Measurements from ENCODE around the gene RAB3C. TPM values are rescaled to one million over a fixed set of nuclear protein-coding genes. Genes with fewer than 3 reads are reported as not detected.

The RAB3C gene
- total RNA-seq, 1 experiment from 2014 or later, result not detected

DNA sequence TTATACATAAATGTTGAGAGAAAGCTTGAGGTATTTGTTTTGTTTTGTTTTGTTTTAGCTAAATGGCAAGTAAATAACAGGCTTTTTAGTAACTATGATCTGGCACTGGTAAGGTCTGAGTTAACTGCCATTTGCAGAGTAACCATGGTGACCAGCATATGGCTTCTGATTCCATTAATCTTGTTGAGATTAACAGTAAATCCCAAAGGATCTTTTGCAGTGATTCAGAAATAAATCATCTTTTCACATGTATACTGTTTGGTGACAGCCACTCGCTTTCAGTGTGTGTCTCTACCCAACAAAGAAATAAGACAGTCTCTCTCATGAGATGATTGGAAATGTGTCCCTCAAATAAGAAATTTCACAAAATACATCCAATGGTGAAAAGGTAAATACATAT, 235.6 kb downstream of the RAB3C start:
- POLR2A ChIA-PET, result no interaction called here
- TF ChIP-seq, protein P1, sequence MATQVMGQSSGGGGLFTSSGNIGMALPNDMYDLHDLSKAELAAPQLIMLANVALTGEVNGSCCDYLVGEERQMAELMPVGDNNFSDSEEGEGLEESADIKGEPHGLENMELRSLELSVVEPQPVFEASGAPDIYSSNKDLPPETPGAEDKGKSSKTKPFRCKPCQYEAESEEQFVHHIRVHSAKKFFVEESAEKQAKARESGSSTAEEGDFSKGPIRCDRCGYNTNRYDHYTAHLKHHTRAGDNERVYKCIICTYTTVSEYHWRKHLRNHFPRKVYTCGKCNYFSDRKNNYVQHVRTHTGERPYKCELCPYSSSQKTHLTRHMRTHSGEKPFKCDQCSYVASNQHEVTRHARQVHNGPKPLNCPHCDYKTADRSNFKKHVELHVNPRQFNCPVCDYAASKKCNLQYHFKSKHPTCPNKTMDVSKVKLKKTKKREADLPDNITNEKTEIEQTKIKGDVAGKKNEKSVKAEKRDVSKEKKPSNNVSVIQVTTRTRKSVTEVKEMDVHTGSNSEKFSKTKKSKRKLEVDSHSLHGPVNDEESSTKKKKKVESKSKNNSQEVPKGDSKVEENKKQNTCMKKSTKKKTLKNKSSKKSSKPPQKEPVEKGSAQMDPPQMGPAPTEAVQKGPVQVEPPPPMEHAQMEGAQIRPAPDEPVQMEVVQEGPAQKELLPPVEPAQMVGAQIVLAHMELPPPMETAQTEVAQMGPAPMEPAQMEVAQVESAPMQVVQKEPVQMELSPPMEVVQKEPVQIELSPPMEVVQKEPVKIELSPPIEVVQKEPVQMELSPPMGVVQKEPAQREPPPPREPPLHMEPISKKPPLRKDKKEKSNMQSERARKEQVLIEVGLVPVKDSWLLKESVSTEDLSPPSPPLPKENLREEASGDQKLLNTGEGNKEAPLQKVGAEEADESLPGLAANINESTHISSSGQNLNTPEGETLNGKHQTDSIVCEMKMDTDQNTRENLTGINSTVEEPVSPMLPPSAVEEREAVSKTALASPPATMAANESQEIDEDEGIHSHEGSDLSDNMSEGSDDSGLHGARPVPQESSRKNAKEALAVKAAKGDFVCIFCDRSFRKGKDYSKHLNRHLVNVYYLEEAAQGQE (IDR thresholded peaks at IDR 0.05; ENCODE audit: insufficient read depth in 1 of 2, low read depth in 2 of 2, low read length in 1 of 2), result no peak
- TF ChIP-seq TCF7L2 (IDR thresholded peaks at IDR 0.05; ENCODE audit: low read depth, low read length) (no peak), POLR2AphosphoS5 (IDR thresholded peaks at IDR 0.05; ENCODE audit: low read depth, low read length) (no peak), SIN3A (IDR thresholded peaks at IDR 0.05; ENCODE audit: borderline replicate concordance, insufficient read depth, low read depth, low read length) (no peak)
- TF ChIP-seq, protein P2, sequence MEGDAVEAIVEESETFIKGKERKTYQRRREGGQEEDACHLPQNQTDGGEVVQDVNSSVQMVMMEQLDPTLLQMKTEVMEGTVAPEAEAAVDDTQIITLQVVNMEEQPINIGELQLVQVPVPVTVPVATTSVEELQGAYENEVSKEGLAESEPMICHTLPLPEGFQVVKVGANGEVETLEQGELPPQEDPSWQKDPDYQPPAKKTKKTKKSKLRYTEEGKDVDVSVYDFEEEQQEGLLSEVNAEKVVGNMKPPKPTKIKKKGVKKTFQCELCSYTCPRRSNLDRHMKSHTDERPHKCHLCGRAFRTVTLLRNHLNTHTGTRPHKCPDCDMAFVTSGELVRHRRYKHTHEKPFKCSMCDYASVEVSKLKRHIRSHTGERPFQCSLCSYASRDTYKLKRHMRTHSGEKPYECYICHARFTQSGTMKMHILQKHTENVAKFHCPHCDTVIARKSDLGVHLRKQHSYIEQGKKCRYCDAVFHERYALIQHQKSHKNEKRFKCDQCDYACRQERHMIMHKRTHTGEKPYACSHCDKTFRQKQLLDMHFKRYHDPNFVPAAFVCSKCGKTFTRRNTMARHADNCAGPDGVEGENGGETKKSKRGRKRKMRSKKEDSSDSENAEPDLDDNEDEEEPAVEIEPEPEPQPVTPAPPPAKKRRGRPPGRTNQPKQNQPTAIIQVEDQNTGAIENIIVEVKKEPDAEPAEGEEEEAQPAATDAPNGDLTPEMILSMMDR (IDR thresholded peaks at IDR 0.05), result no peak
- intact Hi-C loops (cut with micrococcal nuclease; ENCODE audit: unreplicated experiment), result no loop called here
- Histone ChIP-seq H3K9me3 (ENCODE audit: control insufficient read depth, insufficient read depth, low read depth, low read length) (no peaks in the 10 kb centered on the region), H3K4me1 (ENCODE audit: control insufficient read depth, insufficient read depth, low read length) (no peaks in the 10 kb centered on the region), H3K27ac (ENCODE audit: low read length) (no peak overlapping the region), H3K36me3 (ENCODE audit: control insufficient read depth, insufficient read depth, low read length) (no peaks in the 10 kb centered on the region), H3K4me3 (ENCODE audit: low read depth in 2 of 2, low read length in 2 of 2) (no peak overlapping the region), H3K27me3 (ENCODE audit: control insufficient read depth, insufficient read depth, low read length) (peaks cover 4% of the 10 kb centered on the region; the same call in 1 of the 2 replicates)
- in situ Hi-C loops (cut with HindIII; ENCODE audit: low pct_unique_long_range_greater_than_20kb, low sequenced_read_pairs), result no loop called here
- CTCF ChIA-PET, result no interaction called here
- DNase-seq (ENCODE audit: low read depth, low spot score), result no peak
- BruUV-seq (replicated peaks), result no TSS peak
- ATAC-seq, result no peak

DNA sequence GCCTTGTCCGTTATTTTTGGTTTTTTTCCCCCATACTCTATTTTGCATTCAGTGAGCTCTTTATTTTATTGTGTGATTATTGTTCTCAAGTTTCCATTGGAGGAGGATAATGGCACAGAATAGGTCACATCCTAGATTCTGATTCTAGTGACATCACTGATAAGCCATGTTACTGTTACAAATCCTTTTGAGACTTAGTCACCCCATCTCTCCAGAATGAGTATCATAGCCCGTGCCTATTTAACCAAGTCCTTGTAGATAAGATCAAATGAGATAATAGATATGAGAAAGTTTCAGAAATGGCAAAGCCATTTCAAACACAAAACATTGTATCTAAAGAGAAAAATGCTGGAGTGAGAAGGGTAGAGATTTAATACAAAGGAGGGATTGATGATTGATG, 242.6 kb downstream of the RAB3C start:
- no peak for ATAC-seq
- no peak for DNase-seq (ENCODE audit: low read depth, low spot score)
- peaks cover 3% of the 10 kb centered on the region; the same call in 1 of the 2 replicates for H3K27me3 ChIP-seq (ENCODE audit: control insufficient read depth, insufficient read depth, low read length)
- in situ Hi-C loops (cut with HindIII; ENCODE audit: low pct_unique_long_range_greater_than_20kb, low sequenced_read_pairs) (no loop called here), intact Hi-C loops (cut with micrococcal nuclease; ENCODE audit: unreplicated experiment) (no loop called here)
- H3K9me3 ChIP-seq (ENCODE audit: control insufficient read depth, insufficient read depth, low read depth, low read length), result no peaks in the 10 kb centered on the region
- CTCF ChIA-PET, result no interaction called here
- POLR2A ChIA-PET, result interaction anchor here (0.7 kb wide), 1 partner anchor 1362 kb away, joined by 3 read pairs; no protein-coding TSS in a partner anchor
- H3K36me3 ChIP-seq (ENCODE audit: control insufficient read depth, insufficient read depth, low read length), result no peaks in the 10 kb centered on the region
- no peaks in the 10 kb centered on the region for H3K4me1 ChIP-seq (ENCODE audit: control insufficient read depth, insufficient read depth, low read length)
- no peak overlapping the region for H3K27ac ChIP-seq (ENCODE audit: low read length)
- H3K4me3 ChIP-seq (ENCODE audit: low read depth in 2 of 2, low read length in 2 of 2), result no peak overlapping the region
- no TSS peak for BruUV-seq (replicated peaks)
- TF ChIP-seq SIN3A (IDR thresholded peaks at IDR 0.05; ENCODE audit: borderline replicate concordance, insufficient read depth, low read depth, low read length) (no peak), TCF7L2 (IDR thresholded peaks at IDR 0.05; ENCODE audit: low read depth, low read length) (no peak), POLR2AphosphoS5 (IDR thresholded peaks at IDR 0.05; ENCODE audit: low read depth, low read length) (no peak)
- TF ChIP-seq, protein P1 (IDR thresholded peaks at IDR 0.05; ENCODE audit: insufficient read depth in 1 of 2, low read depth in 2 of 2, low read length in 1 of 2), result no peak
- TF ChIP-seq, protein P2 (IDR thresholded peaks at IDR 0.05), result no peak

Measured in Panc1 (cell line).